Measurements from ENCODE around the gene PMPCA. TPM values are rescaled to one million over a fixed set of nuclear protein-coding genes. Genes with fewer than 3 reads are reported as not detected.

The PMPCA gene
- total and polyA plus RNA-seq, 11 donors = 61.5 to 81.8 (median 73.6) TPM

- H3K36me3 ChIP-seq = peaks cover 0 to 66% (median 40%) of the 10 kb centered on the region in 9 donors
- peaks cover 0 to 21% (median 0%) of the 10 kb centered on the region in 12 donors for H3K4me1 ChIP-seq
- H3K9me3 ChIP-seq = no peaks in the 10 kb centered on the region
- DNase-seq (no peak), ATAC-seq (no peak)
- H3K27me3 ChIP-seq = no peaks in the 10 kb centered on the region
- intact Hi-C loops (cut with DNase I) = no loop called here
- no peak for TF ChIP-seq POLR2A (IDR thresholded peaks at IDR 0.05)
- no peak overlapping the region for H3K4me3 ChIP-seq
- WGBS, 4 donors = 94 to 97% (median 95%) methylated on average over 11 to 17 of the region's 17 CpGs
- no peak overlapping the region for H3K27ac ChIP-seq
Measured at GRCh38 chr9:136380381-136380780, 30.1 kb upstream of the PMPCA start.

DNA sequence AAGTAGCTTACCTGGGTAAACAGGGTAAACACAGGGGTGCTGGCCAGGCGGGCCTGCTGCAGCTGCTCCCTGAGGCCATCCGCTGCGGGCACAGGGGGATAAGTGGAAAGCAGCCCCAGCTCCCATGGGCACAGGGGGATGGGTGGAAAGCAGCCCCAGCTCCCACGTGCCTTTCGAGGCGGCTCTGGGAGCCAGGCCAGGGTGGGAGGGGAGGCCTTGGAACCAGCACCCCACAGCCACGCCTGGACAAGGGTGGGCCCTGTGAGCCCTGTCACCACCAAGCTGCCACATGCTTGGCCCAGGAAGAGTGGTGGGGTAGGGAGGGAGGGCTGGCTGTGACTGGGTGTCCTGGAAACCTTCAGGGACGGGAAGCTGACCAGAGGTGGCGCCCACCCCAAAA, 29.1 kb upstream of the PMPCA start:
- H3K36me3 ChIP-seq = peaks cover 0 to 76% (median 48%) of the 10 kb centered on the region in 9 donors
- H3K4me3 ChIP-seq = no peak overlapping the region
- no peaks in the 10 kb centered on the region for H3K9me3 ChIP-seq
- no peaks in the 10 kb centered on the region for H3K27me3 ChIP-seq
- whole genome bisulfite sequencing, 4 donors = 40 to 72% (median 61%) methylated on average over 8 to 9 of the region's 9 CpGs
- TF ChIP-seq POLR2A (IDR thresholded peaks at IDR 0.05) (no peak), CTCF (IDR thresholded peaks at IDR 0.05) (no peak)
- H3K4me1 ChIP-seq = peaks cover 0 to 21% (median 0%) of the 10 kb centered on the region in 12 donors
- H3K27ac ChIP-seq = peak overlapping the region in 3 of 12 donors; percentile 6 to 29 (median 23)
- ATAC-seq (peak; percentile 68 to 89 (median 78)), DNase-seq (peak in 4 of 5 donors; percentile 56 to 84 (median 68))
- intact Hi-C loops (cut with DNase I) = no loop called here

GRCh38 chr9:136381966-136382513, 28.4 kb upstream of the PMPCA start:
- no peak for TF ChIP-seq CTCF (IDR thresholded peaks at IDR 0.05)
- no peak for TF ChIP-seq POLR2A (IDR thresholded peaks at IDR 0.05)
- 91 to 92% (median 91%) methylated on average over 13 to 25 of the region's 25 CpGs for WGBS, 4 donors
- intact Hi-C loops (cut with DNase I) = no loop called here
- H3K4me1 ChIP-seq = peaks cover 0 to 21% (median 0%) of the 10 kb centered on the region in 12 donors
- peak in 1 of 5 donors; percentile 51 for DNase-seq
- H3K4me3 ChIP-seq = no peak overlapping the region
- H3K9me3 ChIP-seq = no peaks in the 10 kb centered on the region
- peaks cover 0 to 83% (median 51%) of the 10 kb centered on the region in 9 donors for H3K36me3 ChIP-seq
- no peaks in the 10 kb centered on the region for H3K27me3 ChIP-seq
- peak in 1 of 4 donors; percentile 2 for ATAC-seq
- peak overlapping the region in 1 of 12 donors; percentile 23 for H3K27ac ChIP-seq

- TF ChIP-seq CTCF (IDR thresholded peaks at IDR 0.05) = no peak
- H3K36me3 ChIP-seq = peaks cover 0 to 93% (median 65%) of the 10 kb centered on the region in 9 donors
- no peak overlapping the region for H3K4me3 ChIP-seq
- H3K4me1 ChIP-seq = peaks cover 0 to 18% (median 0%) of the 10 kb centered on the region in 12 donors
- WGBS, 4 donors = 94 to 97% (median 96%) methylated on average over 17 to 20 of the region's 20 CpGs
- intact Hi-C loops (cut with DNase I) = no loop called here
- H3K27me3 ChIP-seq = no peaks in the 10 kb centered on the region
- ATAC-seq = no peak
- H3K27ac ChIP-seq = no peak overlapping the region
- peak in 1 of 5 donors; percentile 58 for DNase-seq
- H3K9me3 ChIP-seq = no peaks in the 10 kb centered on the region
Measured at GRCh38 chr9:136383436-136383835, 27.0 kb upstream of the PMPCA start.

- Histone ChIP-seq H3K27ac (no peak overlapping the region), H3K9me3 (no peaks in the 10 kb centered on the region), H3K36me3 (peaks cover 0 to 96% (median 81%) of the 10 kb centered on the region in 9 donors), H3K27me3 (no peaks in the 10 kb centered on the region), H3K4me3 (no peak overlapping the region), H3K4me1 (peaks cover 0 to 12% (median 0%) of the 10 kb centered on the region in 12 donors)
- no peak for DNase-seq
- 88 to 96% (median 94%) methylated on average over 11 of the region's 11 CpGs for WGBS, 4 donors
- TF ChIP-seq POLR2A (IDR thresholded peaks at IDR 0.05) = no peak
- no peak for TF ChIP-seq CTCF (IDR thresholded peaks at IDR 0.05)
- intact Hi-C loops (cut with DNase I) = no loop called here
- no peak for ATAC-seq
Measured at GRCh38 chr9:136385015-136385414, 25.4 kb upstream of the PMPCA start.
